Myocyte (in vitro differentiated cells): ENCODE measurements around the gene CACNB3. TPM values are rescaled to one million over a fixed set of nuclear protein-coding genes. Genes with fewer than 3 reads are reported as not detected.
"Not testable (repeated sequence)": the region's sequence is repeated elsewhere in the genome, so short reads cannot be mapped to it uniquely, and the experiment has no call there.

ENCODE experiments used
- DNase-seq: peaks from one replicate; pipeline ENCODE4 v3.0.0-alpha.2; 2012; ENCODE audit warnings: low read depth
- total RNA-seq: library from RNA; depleted of rRNA; stranded (reverse); fragments of >200 nt; gene quantifications from 2 replicates; pipeline ENCODE4 v1.2.3, GENCODE V29; 2014

Gene CACNB3
- total RNA-seq, 1 donor from 2014 or later, result 8.5 TPM

DNA sequence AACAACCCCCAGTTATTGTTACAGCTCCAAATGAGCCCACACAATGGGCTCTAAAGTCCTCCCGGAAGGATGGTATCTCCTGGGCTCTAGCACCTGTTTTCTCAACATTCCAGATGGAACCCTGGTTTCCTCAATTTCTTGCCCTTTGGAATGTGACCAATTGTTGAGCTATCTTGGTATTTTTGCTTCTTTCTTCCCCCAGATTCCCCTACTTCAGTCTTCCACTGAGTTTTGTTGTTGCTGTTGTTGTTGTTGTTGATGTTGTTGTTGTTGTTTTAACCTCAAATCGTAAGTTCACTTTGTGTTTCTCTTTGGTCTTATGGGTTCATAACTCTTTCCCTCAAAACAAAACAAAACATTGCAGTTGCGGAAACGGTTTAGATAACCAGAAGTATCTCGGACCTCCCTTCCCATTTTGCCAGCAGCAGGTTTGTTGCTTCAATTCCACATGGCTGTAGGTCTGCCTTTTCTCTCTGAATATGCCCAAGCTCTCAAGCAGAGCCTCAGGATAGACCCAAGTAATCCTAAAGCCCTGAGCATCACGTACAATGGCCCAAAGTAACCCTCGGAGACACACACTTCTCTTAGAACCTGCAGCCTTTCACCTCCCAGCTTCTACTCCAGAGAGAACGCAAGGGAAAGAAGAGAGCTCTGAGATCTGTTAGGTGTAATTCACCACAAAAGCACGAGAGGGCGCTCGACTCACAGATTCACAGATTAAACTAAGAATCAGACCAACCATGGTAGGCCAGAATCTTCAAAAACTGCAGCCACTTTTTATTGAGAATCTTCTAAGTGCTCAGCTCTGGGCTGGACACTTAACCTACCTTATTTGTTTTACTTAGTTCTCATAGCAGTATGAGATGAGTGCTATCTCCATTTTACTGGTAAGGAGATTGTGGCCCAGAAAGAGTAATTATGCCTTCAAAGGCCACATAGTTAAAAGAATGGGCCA, 34.7 kb downstream of the CACNB3 start:
- DNase-seq, result peak; percentile 94

DNA sequence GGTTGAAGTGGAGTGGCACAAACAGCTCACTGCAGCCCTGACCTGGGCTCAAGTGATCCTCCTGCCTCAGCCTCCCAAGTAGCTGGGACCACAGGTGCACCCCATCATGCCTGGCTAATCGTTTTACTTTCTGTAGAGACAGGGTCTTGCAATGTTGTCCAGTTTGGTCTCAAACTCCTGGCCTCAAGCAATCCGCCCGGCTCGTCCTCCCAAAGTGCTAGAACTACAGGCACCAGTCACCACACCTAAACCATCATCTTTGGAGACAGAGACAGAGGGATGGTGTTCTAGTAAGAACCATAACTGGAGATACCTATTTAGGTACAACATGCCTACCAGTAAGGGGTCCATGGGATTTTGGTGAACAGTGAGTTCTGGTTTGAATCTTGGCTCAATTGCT, 36.2 kb downstream of the CACNB3 start:
- no peak for DNase-seq

DNA sequence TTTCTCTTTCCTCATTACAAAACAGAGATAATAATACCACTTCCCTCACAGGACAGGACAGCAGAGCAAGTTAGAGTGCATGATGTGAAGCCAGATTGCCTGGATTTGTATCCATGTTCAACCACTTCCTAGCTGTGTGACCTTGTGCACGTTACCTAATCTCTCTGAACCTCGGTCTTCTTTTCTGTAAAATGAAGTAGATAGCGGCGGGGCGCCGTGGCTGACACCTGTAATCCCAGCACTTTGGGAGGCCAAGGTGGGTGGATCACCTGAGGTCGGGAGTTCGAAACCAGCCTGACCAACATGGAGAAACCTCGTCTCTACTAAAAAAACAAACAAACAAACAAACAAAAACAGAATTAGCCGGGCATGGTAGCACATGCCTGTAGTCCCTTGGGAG, 36.6 kb downstream of the CACNB3 start:
- DNase-seq, result not testable (repeated sequence)

DNA sequence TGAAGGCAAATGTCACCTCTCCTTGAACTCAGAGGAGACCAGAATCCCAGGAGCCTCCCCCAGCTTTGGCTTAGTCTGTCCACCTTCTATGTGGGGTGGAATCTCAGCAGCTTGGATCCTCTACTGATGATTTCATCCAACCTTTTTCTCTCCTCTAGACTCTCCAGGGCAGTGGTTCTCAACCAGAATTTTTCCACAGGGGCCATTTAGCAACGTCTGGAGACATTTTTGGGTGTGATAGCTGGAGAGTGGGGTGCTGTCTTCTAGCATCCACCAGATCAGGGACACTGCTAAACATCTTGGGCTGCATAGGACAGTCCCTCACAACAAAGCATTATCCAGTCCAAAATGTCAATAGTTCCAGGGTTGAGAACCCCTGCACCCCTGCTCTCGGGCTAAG, 38.1 kb downstream of the CACNB3 start:
- DNase-seq, result no peak

DNA sequence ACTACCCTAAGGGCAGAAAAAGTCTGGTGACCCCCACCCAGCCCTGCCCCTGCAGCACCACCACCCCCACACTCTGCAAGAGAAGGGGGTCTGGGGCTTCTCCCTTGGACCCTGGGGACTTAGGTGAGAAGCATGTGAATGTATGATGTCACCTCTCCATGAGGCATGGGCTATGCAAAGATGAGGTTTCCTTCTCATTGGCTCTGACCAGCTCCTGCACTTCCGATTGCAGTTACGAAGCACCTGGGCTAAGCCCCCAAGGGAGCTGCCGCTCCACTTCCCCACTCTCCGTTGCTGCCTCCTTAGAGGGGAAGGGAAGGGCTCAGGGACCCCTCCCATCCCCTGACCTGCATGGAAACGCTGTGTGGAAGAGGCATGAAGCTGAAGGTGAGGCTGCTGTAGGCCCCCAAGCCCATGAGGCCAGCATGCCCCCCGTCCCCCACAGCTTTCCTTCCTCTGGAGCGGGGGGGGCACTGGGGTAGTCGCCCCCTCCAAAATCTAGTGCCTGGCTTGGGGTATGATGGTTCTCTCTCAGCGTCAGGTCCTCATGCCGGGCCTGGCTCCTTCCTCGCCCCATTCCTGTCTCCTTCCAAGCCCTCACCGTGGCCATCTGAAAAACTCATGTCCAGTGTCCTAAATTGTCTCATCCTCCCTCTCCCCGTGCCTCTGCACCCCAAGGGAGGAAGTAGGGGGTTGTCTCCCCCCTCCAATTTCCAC, 39.1 kb downstream of the CACNB3 start:
- DNase-seq, result no peak

DNA sequence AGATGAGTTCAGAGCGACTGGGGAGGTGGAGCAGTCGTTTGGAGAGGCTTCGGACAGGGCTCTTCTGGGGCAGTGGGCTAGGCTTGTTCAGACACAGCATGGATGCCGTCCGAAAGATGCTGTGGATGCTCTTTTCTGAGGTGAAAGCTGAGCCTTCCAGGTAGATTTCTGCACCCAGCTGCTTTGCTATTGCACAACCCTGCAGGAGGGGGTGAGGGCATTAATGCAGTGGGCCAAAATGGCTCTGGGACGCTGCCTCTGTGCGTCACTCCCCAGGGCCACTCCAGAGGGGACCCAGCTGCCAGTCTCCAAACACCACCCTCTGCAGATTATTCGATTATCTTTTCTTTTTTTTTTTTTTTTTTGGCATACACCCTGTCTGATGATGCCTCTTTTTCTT, 39.7 kb downstream of the CACNB3 start:
- no peak for DNase-seq

DNA sequence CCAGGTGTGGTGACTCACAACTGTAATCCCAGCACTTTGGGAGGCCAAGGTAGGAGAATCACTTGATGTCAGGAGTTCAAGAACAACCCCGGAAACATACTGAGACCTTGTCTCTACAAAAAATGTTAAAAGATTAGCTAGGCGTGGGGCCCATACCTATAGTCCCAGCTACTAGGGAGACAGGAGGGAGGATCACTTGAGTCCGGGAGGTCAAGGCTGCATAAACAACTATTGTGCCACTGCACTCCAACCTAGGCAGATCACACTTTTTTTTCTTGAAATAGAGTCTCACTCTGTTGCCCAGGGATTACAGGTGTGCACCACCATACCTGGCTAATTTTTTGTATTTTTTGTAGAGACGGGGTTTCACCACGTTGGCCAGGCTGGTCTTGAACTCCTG, 41.3 kb downstream of the CACNB3 start:
- DNase-seq, result no peak

DNA sequence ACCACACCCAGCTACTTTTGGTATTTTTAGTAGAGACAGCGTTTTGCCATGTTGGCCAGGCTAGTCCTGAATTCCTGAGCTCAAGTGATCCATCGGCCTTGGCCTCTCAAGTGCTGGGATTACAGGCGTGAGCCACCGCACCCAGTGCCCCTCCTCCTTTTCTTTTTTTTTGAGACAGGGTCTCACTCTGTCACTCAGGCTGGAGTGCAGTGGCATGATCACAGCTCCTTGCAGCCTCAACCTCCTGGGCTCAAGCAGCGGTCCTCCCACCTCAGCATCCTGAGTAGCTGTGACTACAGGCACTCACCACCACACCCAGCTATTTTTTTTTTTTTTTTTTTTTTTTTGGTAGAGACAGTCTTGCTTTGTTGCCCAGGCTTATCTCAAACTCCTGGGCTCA, 41.9 kb downstream of the CACNB3 start:
- not testable (repeated sequence) for DNase-seq

DNA sequence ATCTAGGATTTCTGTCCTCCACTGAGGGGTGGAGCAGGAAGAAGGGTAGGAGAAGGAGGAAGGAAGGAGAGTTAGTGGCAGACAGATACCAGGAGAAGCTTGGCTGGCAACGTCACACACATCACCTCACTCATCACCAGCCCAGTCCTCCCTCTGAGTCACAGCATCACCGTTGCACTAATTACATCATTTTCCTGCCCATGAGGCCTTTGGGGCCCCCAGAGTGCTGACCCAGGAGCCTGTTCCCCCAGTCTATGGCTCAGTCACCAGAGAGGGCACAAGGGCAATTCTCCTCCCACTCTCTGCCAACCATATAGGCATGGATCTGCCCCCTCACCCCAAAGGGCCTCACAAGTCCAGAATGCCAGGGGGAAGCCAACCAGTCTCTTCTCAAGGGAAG, 42.8 kb downstream of the CACNB3 start:
- DNase-seq, result no peak

DNA sequence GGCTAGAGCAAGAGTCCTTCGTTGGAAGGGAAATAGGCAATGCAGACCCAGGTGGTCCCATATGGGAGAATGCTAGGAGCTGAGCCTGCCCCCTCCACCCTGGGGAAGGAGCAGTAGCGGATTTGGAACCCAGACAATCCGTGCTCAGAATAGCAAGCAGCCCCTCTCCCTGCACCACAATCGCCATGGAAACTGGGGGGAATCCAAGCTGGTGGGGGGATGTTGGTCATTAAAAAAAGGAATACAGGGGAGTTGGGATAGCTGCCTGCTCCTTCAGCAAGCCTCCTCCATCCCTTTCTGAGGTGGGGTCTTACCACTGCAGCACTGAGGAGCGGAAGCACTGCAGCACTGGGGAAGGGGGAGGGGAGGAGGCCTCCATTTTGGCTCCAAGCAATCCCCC, 44.5 kb downstream of the CACNB3 start:
- DNase-seq, result no peak

DNA sequence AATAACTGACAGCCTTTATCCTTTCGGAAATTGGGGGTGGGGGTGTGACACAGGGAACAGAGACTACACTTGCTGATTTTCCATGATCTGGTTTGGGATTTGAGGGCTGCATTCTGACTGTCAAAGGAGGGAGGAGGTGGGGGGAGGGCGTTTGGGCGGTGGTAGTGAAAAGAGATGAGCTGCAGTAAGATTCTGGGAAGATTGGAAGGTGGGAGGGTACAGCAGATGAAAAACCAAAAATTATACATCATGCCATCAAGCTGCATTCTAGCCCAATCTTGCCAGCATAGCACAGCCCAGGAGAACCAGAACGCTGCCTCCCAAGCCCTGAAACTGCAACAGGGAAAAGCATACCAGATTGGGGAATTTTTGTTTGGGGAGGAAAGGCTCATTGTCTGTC, 45.0 kb downstream of the CACNB3 start:
- no peak for DNase-seq

DNA sequence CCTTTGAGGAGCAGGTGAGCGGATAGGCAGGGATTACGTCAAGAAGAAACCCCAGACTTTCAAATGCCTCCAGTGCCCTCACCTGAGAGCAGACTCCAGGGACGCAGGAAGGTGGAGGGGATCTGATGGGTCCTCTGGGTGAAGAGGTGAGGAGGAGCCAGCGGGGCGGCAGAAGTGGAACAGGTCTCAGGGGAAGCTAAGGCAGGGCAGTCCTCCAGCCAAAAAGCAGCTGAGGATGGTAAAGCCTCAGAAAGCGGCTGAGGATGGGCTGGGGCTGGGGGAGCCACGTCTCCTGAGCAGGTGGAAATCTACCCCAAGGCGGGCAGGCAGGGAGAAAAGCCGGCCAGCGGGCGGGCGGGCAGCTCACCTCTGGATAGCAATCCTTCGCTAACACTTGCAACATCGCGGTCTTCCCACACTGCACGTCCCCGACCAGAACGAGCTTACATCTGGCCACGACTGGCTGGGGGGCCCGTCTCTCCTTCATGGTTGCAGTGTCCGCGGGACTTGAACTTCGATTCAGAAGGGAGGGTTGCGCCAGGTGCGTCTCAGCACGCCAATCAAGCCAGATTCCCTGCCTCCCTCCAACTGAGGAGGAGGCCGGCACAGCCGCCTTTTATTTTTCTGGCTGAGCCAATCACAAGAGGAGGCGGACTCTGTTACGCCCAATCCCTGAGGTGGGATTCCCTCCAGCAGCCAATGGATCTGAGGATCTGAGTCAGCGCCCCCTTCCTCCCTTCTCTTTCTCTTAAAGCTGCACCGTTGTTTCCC, 47.2 kb downstream of the CACNB3 start, which contains the start of gene RND1:
TSS of gene RND1 (minus strand) at position 590 of the 771 bp plus-strand sequence. CDS start at position 487, 103 bp downstream.
- DNase-seq, result peak; percentile 92

DNA sequence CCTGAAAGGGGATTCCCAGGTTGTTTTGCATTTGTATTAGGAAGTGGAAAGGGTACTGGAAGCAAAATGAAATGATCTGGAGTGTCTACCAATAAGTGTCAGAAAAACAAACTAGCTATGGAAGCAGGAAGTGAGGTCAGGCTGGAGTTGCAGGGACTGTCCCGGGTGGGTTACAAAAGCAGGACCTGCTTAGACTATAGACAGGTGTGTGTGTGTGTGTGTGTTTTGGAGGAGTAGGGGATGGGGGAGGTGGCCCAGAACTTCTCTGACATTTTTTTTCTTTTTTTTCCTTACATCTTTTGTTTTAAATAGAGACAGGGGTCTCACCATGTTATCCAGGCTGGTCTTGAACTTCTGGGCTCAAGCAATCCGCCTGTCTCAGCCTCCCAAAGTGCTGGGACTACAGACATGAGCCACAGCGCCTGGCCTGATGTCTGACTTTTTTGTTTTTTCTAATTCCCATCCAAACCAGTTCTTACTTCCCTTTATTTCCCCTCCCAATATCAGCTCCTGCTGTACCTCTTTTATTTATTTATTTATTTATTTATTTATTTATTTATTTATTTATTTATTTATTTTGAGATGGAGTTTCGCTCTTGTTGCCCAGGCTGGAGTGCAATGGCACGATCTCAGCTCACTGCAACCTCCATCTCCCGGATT, 47.9 kb downstream of the CACNB3 start:
- no peak for DNase-seq

DNA sequence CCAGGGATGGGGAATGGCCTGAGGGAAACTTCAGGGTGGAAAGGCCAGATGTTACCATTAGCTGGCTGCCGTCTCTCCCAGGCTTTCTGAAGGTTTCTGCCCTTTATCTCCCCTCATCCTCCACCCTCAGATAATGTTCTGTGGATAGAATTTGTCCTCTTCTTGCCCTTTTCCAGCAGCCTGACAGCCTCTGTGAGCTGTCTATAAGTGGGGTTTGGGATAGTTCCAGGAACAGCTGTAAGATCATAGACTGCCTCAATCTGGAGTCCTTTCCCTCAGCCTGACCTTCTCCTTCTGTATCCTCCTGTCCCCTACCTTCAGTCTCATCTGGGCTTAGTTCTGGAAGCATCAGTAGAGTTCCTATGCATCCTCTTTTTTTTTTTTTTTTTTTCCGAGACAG, 50.2 kb downstream of the CACNB3 start:
- DNase-seq, result no peak

DNA sequence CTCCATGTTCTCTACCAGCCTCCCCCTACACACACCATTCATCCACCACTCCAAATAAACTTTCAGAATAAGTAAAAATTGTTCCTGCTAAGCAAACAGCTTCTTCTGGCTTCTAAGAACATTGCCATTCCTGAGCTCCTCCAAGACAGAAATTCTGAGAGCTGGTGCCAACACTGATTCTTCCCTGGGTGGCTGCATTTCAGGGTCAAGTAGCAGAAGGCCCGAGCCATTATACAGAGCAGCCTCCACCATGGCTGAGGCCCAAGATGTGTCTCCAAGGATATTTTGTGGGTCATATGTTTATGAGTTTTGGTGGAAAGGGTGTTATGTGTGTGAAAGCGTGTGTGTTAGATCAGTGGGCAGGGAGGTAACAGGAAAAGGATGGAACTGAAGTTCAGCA, 50.9 kb downstream of the CACNB3 start:
- DNase-seq, result no peak

DNA sequence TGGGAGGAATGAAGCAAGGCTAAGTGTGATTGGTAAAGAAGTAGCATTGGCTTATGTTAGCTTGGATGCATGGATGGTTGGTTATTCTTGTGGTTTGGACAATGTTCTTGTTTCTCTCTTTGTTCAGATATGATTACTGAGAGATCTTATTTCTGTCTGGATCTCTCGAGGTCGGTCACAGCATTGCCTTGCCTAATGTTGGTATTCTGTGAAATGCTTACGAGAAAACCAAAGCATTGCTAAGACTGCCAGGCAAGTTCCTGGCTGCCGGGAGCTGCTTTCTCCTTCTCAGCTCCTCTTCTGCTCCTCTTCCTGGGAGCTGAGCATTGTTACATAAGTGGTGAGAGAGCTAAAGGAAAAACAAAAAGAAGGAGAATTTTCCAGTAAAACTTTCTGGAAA, 54.8 kb downstream of the CACNB3 start:
- no peak for DNase-seq

DNA sequence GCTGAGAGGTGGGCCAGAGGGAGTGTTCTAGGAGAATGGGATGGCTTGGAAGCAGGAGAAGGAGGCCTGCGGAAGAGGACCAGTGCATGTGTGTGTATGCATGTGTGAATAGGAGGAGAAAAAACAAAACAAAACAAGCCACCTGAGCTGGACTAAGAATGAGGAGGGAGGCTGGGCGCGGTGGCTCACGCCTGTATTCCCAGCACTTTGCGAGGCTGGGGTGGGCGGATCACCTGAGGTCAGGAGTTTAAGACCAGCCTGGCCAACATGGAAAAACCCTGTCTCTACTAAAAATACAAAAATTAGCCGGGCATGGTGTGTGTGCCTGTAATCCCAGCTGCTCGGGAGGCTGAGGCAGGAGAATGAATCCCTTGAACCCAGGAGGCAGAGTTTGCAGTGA, 55.2 kb downstream of the CACNB3 start:
- not testable (repeated sequence) for DNase-seq

DNA sequence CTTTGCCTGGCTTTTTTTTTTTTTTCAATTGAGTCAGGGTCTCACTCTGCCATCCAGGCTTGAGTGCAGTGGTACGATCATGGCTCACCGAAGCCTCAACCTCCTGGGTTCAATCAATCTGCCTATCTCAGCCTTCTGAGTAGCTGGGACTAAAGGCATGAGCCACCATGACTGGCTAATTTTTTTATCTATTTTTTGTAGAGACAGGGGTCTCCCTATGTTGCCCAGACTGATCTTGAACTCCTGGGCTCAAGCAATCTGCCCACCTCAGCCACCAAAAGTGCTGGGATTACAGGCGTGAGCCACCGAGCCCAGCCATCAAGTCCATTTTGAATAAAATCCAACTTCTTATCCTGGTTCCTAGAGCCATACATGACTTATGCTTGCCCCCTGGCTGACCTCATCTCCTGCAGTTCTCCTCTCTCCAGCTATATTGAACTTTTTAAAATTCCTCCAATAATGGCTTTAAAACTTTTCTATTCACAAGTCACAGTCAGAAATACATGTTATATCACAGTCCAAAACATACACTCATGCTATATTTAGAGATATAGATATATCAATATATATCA, 57.7 kb downstream of the CACNB3 start:
- DNase-seq, result no peak
